ENCODE results near the gene NAA30. TPM values are rescaled to one million over a fixed set of nuclear protein-coding genes. Genes with fewer than 3 reads are reported as not detected.

NAA30 gene
- total RNA-seq, 1 experiment from 2014 or later: 13.1 TPM

GRCh38 chr14:57391517-57392195, 1.3 kb downstream of the NAA30 start:
- POLR2A ChIA-PET: no interaction called here
- Histone ChIP-seq H3K36me3 (ENCODE audit: control insufficient read depth, insufficient read depth, low read length) (peaks cover 5% of the 10 kb centered on the region; the same call in 1 of the 2 replicates), H3K27me3 (ENCODE audit: control insufficient read depth, insufficient read depth, low read length) (no peaks in the 10 kb centered on the region), H3K4me3 (ENCODE audit: low read depth in 2 of 2, low read length in 2 of 2) (peak overlapping the region; percentile 71 to 76), H3K9me3 (ENCODE audit: control insufficient read depth, insufficient read depth, low read depth, low read length) (no peaks in the 10 kb centered on the region), H3K4me1 (ENCODE audit: control insufficient read depth, insufficient read depth, low read length) (peaks cover 8% of the 10 kb centered on the region; the same call in 1 of the 2 replicates), H3K27ac (ENCODE audit: low read length) (peak overlapping the region; percentile 72)
- intact Hi-C loops (cut with micrococcal nuclease; ENCODE audit: unreplicated experiment) (no loop called here), in situ Hi-C loops (cut with HindIII; ENCODE audit: low pct_unique_long_range_greater_than_20kb, low sequenced_read_pairs) (no loop called here)
- CTCF ChIA-PET: no interaction called here
- ATAC-seq (peak; percentile 22), DNase-seq (ENCODE audit: low read depth, low spot score) (no peak)
- no peak for TF ChIP-seq POLR2AphosphoS5 (IDR thresholded peaks at IDR 0.05; ENCODE audit: low read depth, low read length)
- no peak for TF ChIP-seq SIN3A (IDR thresholded peaks at IDR 0.05; ENCODE audit: borderline replicate concordance, insufficient read depth, low read depth, low read length)
- TF ChIP-seq TCF7L2 (IDR thresholded peaks at IDR 0.05; ENCODE audit: low read depth, low read length): no peak
- no peak for TF ChIP-seq CTCF (IDR thresholded peaks at IDR 0.05)
- no peak for TF ChIP-seq REST (IDR thresholded peaks at IDR 0.05; ENCODE audit: insufficient read depth in 1 of 2, low read depth in 2 of 2, low read length in 1 of 2)
- no TSS peak for BruUV-seq (replicated peaks)

- H3K4me3 ChIP-seq (ENCODE audit: low read depth in 2 of 2, low read length in 2 of 2): peak overlapping the region; percentile 71 to 76; a peak in 3 of 4 replicates
- intact Hi-C loops (cut with micrococcal nuclease; ENCODE audit: unreplicated experiment): no loop called here
- no peak for ATAC-seq
- no peaks in the 10 kb centered on the region for H3K9me3 ChIP-seq (ENCODE audit: control insufficient read depth, insufficient read depth, low read depth, low read length)
- H3K27me3 ChIP-seq (ENCODE audit: control insufficient read depth, insufficient read depth, low read length): no peaks in the 10 kb centered on the region
- no peak overlapping the region; the same call in 1 of the 2 replicates for H3K27ac ChIP-seq (ENCODE audit: low read length)
- ChIA-PET POLR2A (no interaction called here), CTCF (no interaction called here)
- peaks cover 9% of the 10 kb centered on the region; the same call in 1 of the 2 replicates for H3K36me3 ChIP-seq (ENCODE audit: control insufficient read depth, insufficient read depth, low read length)
- in situ Hi-C loops (cut with HindIII; ENCODE audit: low pct_unique_long_range_greater_than_20kb, low sequenced_read_pairs): no loop called here
- BruUV-seq (replicated peaks): no TSS peak
- peaks cover 8% of the 10 kb centered on the region; the same call in 1 of the 2 replicates for H3K4me1 ChIP-seq (ENCODE audit: control insufficient read depth, insufficient read depth, low read length)
- TF ChIP-seq SIN3A (IDR thresholded peaks at IDR 0.05; ENCODE audit: borderline replicate concordance, insufficient read depth, low read depth, low read length) (no peak), CTCF (IDR thresholded peaks at IDR 0.05) (no peak), POLR2AphosphoS5 (IDR thresholded peaks at IDR 0.05; ENCODE audit: low read depth, low read length) (no peak), TCF7L2 (IDR thresholded peaks at IDR 0.05; ENCODE audit: low read depth, low read length) (no peak), REST (IDR thresholded peaks at IDR 0.05; ENCODE audit: insufficient read depth in 1 of 2, low read depth in 2 of 2, low read length in 1 of 2) (no peak)
- no peak for DNase-seq (ENCODE audit: low read depth, low spot score)
Measured at GRCh38 chr14:57392830-57393229, 2.4 kb downstream of the NAA30 start.

All from Panc1 (cell line).